H9 (cell line): ENCODE measurements around the gene ABT1. TPM values are rescaled to one million over a fixed set of nuclear protein-coding genes. Genes with fewer than 3 reads are reported as not detected.

Source experiments
- DNase-seq: peaks from one replicate; pipeline ENCODE4 v3.0.0-alpha.2; 2017
- H2AFZ ChIP-seq: one replicate; pipeline ENCODE4 v1.6.1; 2013; ENCODE audit warnings: mild to moderate bottlenecking, low read length, control low read depth, moderate library complexity
- H2AK5ac ChIP-seq: 2 replicates; pipeline ENCODE4 v1.6.1; 2013; ENCODE audit warnings: low read length, control low read depth, mixed read lengths; ENCODE audit not compliant: insufficient read length
- H2BK120ac ChIP-seq: one replicate; pipeline ENCODE4 v1.6.1; 2013; ENCODE audit warnings: low read depth, mild to moderate bottlenecking, low read length, control low read depth, inconsistent platforms; ENCODE audit not compliant: poor library complexity, severe bottlenecking
- H2BK12ac ChIP-seq: 2 replicates; pipeline ENCODE4 v1.6.1; 2013; ENCODE audit warnings: low read length, control low read depth, mixed read lengths, low read depth; ENCODE audit not compliant: insufficient read length
- H2BK15ac ChIP-seq: 2 replicates; pipeline ENCODE4 v1.6.1; 2013; ENCODE audit warnings: low read depth, low read length, control low read depth
- H2BK20ac ChIP-seq: one replicate; pipeline ENCODE4 v1.6.1; 2013; ENCODE audit warnings: low read depth, mild to moderate bottlenecking, low read length, control low read depth, inconsistent platforms; ENCODE audit not compliant: poor library complexity, severe bottlenecking
- H2BK5ac ChIP-seq: 2 replicates; pipeline ENCODE4 v1.6.1; 2013; ENCODE audit warnings: low read length, control low read depth, mixed read lengths; ENCODE audit not compliant: insufficient read length
- H3K14ac ChIP-seq: 2 replicates; pipeline ENCODE4 v1.6.1; 2013; ENCODE audit warnings: low read length, control low read depth; ENCODE audit not compliant: insufficient read depth
- H3K18ac ChIP-seq: 2 replicates; pipeline ENCODE4 v1.6.1; 2013; ENCODE audit warnings: low read depth, mild to moderate bottlenecking, mixed read lengths, low read length, control low read depth; ENCODE audit not compliant: insufficient read length
- H3K23ac ChIP-seq: 2 replicates; pipeline ENCODE4 v1.6.1; 2013; ENCODE audit warnings: low read length, control low read depth, mixed read lengths, low read depth; ENCODE audit not compliant: insufficient read length
- H3K23me2 ChIP-seq: 2 replicates; pipeline ENCODE4 v1.6.1; 2013; ENCODE audit warnings: low read depth, mild to moderate bottlenecking, mixed read lengths, low read length, control low read depth; ENCODE audit not compliant: insufficient read length, poor library complexity, severe bottlenecking
- H3K27ac ChIP-seq: 2 replicates; pipeline ENCODE4 v1.5.1; 2013; ENCODE audit warnings: low read length, control low read depth, mixed read lengths, low read depth; ENCODE audit not compliant: insufficient read length
- H3K27me3 ChIP-seq: 2 replicates; pipeline ENCODE4 v1.6.1; 2013; ENCODE audit warnings: low read length, control low read depth, inconsistent platforms; ENCODE audit not compliant: insufficient read depth
- H3K4ac ChIP-seq: 2 replicates; pipeline ENCODE4 v1.6.1; 2013; ENCODE audit warnings: low read depth, mild to moderate bottlenecking, control low read depth, inconsistent platforms, low read length, moderate library complexity
- H3K4me1 ChIP-seq: 2 replicates; pipeline ENCODE4 v1.6.1; 2013; ENCODE audit warnings: low read length, control low read depth, inconsistent platforms; ENCODE audit not compliant: insufficient read depth
- H3K4me2 ChIP-seq: 2 replicates; pipeline ENCODE4 v1.6.1; 2013; ENCODE audit warnings: low read length, control low read depth, mixed read lengths; ENCODE audit not compliant: insufficient read length, insufficient read depth
- H3K56ac ChIP-seq: 2 replicates; pipeline ENCODE4 v1.6.1; 2013; ENCODE audit warnings: low read depth, mild to moderate bottlenecking, mixed read lengths, low read length, control low read depth; ENCODE audit not compliant: insufficient read length
- H3K79me1 ChIP-seq: 2 replicates; pipeline ENCODE4 v1.6.1; 2013; ENCODE audit warnings: low read depth, mild to moderate bottlenecking, moderate library complexity, low read length, control low read depth, inconsistent platforms; ENCODE audit not compliant: insufficient read depth, poor library complexity, severe bottlenecking
- H3K79me2 ChIP-seq: 2 replicates; pipeline ENCODE4 v1.6.1; 2013; ENCODE audit warnings: low read length, control low read depth, inconsistent platforms; ENCODE audit not compliant: insufficient read depth
- H3K9ac ChIP-seq: 2 replicates; pipeline ENCODE4 v1.6.1; 2013; ENCODE audit warnings: low read length, control low read depth, mixed read lengths; ENCODE audit not compliant: insufficient read length; ENCODE audit errors: extremely low read depth
- H3K9me3 ChIP-seq: one replicate; pipeline ENCODE4 v1.6.1; 2013; ENCODE audit warnings: low read depth, low read length, inconsistent platforms; ENCODE audit not compliant: control insufficient read depth
- H3T11ph ChIP-seq: one replicate; pipeline ENCODE4 v1.6.1; 2013; ENCODE audit warnings: mild to moderate bottlenecking, low read length, control low read depth, inconsistent platforms
- H4K20me1 ChIP-seq: one replicate; pipeline ENCODE4 v1.6.1; 2013; ENCODE audit not compliant: control insufficient read depth, insufficient read length, insufficient read depth
- H4K5ac ChIP-seq: 2 replicates; pipeline ENCODE4 v1.6.1; 2013; ENCODE audit warnings: low read depth, mild to moderate bottlenecking, mixed read lengths, low read length, control low read depth; ENCODE audit not compliant: insufficient read length
- H4K8ac ChIP-seq: replicated peaks from 2 replicates; pipeline ENCODE4 v1.6.1; 2013; ENCODE audit warnings: low read length, control low read depth, mixed read lengths, low read depth; ENCODE audit not compliant: insufficient read length
- H4K91ac ChIP-seq: 2 replicates; pipeline ENCODE4 v1.6.1; 2013; ENCODE audit warnings: low read depth, mild to moderate bottlenecking, moderate library complexity, mixed read lengths, low read length, control low read depth; ENCODE audit not compliant: insufficient read length
- H3K27ac Mint-ChIP-seq, 3 experiments: 2 replicates in 2 of 3; 3 replicates in 1 of 3; pipeline ENCODE4 v1.8.0; 2020 to 2021; ENCODE audit warnings: mixed read lengths in 3 of 3, mild to moderate bottlenecking in 1 of 3, moderate library complexity in 1 of 3
- H3K27me3 Mint-ChIP-seq: 2 replicates; pipeline ENCODE4 v1.8.0; 2021; ENCODE audit warnings: low read depth, mild to moderate bottlenecking, moderate library complexity, mixed read lengths
- H3K36me3 Mint-ChIP-seq, 3 experiments: 2 replicates in 2 of 3; 3 replicates in 1 of 3; pipeline ENCODE4 v1.8.0; 2020 to 2021; ENCODE audit warnings: low read depth in 3 of 3, mixed read lengths in 3 of 3; ENCODE audit not compliant: insufficient read depth in 1 of 3
- H3K4me1 Mint-ChIP-seq, 2 experiments: 2 replicates each; pipeline ENCODE4 v1.8.0; 2020; ENCODE audit warnings: mixed read lengths in 2 of 2
- H3K4me3 Mint-ChIP-seq, 2 experiments: 2 replicates in 1 of 2; 3 replicates in 1 of 2; pipeline ENCODE4 v1.8.0; 2020 to 2021; ENCODE audit warnings: mild to moderate bottlenecking in 2 of 2, mixed read lengths in 2 of 2, moderate library complexity in 1 of 2
- H3K9me3 Mint-ChIP-seq, 2 experiments: 2 replicates in 1 of 2; 3 replicates in 1 of 2; pipeline ENCODE4 v1.8.0; 2020; ENCODE audit warnings: mild to moderate bottlenecking in 2 of 2, mixed read lengths in 2 of 2, moderate library complexity in 1 of 2
- CTCF ChIP-seq: fragments of 200-600 bp; sonication (generic); conservative IDR thresholded peaks from 3 replicates; pipeline ENCODE4 v1.8.0; 2021; ENCODE audit warnings: antibody characterized with exemption, mild to moderate bottlenecking
- WGBS: extraction: QIAGEN DNeasy Blood & Tissue Kit; methylation state at CpG from one replicate; pipeline ENCODE4 v1.1.7; 2013; ENCODE audit warnings: missing lambda C conversion rate, low lambda C conversion rate, mixed read lengths; ENCODE audit not compliant: insufficient read length; ENCODE audit errors: extremely low coverage; 5-methylcytosine and 5-hydroxymethylcytosine counted together
- total RNA-seq: library from RNA; stranded (reverse); gene quantifications from 2 replicates; pipeline ENCODE4 v1.2.1, GENCODE V29; 2021

ABT1 gene
- total RNA-seq, 1 experiment from 2014 or later: 26.4 TPM

DNA sequence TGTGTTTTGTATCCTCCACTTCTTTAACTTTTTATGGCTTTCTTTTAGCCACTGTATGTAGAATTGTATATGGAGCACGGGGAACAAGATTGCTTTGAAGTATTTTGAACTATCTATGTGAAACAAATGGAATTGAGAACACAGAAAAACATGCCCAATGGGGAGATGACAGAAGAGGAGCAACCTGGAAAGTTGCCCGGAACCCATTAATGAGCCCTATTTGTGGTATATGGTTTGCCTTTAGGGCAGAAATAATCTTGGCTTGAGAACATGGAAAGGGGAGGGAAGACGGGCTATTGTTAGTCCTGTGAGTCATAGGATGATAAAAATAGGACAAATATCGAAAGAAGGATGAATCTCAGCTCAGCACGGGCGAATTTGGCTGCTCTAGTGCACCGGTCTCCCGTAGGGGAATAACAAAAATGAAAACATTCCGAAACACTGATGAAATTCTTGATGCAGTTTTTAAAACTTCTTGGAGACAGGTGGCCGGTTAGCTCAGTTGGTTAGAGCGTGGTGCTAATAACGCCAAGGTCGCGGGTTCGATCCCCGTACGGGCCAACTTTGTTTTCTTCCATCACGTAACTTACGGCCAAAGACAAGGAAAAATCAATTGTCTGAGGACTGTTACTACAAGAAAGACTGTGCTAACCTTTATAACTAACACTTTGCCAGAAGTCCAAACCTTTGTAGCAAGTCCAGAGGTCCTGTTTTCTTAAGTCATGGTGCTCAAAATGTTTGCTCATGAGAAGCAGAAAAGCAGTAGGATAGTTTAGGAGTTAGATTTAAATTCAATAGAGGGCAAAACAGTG is 42.9 kb upstream of the ABT1 start:
- DNase-seq: peak; percentile 83
- H3K27me3 Mint-ChIP-seq: peaks cover 4% of the 10 kb centered on the region
- Histone ChIP-seq H3K14ac (no peak overlapping the region), H3K4ac (no peak overlapping the region), H3K9ac (peak overlapping the region; percentile 40), H2BK5ac (no peak overlapping the region), H2AFZ (peak overlapping the region; percentile 79), H2BK12ac (no peak overlapping the region), H3K23me2 (peaks cover 22% of the 10 kb centered on the region), H3K79me1 (no peaks in the 10 kb centered on the region), H2AK5ac (no peak overlapping the region), H3K56ac (no peak overlapping the region), H4K8ac (no peak overlapping the region), H3K4me1 (no peaks in the 10 kb centered on the region), H3K9me3 (no peaks in the 10 kb centered on the region), H2BK20ac (no peak overlapping the region), H2BK15ac (no peak overlapping the region), H2BK120ac (no peak overlapping the region), H3T11ph (no peak overlapping the region), H4K91ac (no peak overlapping the region), H3K27ac (no peak overlapping the region), H3K18ac (no peak overlapping the region), H3K4me2 (peak overlapping the region; percentile 72), H4K5ac (no peak overlapping the region), H4K20me1 (no peaks in the 10 kb centered on the region), H3K79me2 (no peaks in the 10 kb centered on the region), H3K23ac (no peak overlapping the region), H3K27me3 (no peaks in the 10 kb centered on the region)
- H3K9me3 Mint-ChIP-seq: peaks cover 0 to 3% of the 10 kb centered on the region in 2 experiments; a peak in 2 of 5 replicates
- H3K4me1 Mint-ChIP-seq: peaks cover 12 to 17% of the 10 kb centered on the region in 2 experiments
- H3K27ac Mint-ChIP-seq: no peak overlapping the region
- WGBS: no CpG with 5 or more reads among the region's 19 CpGs
- no peak overlapping the region for H3K4me3 Mint-ChIP-seq
- H3K36me3 Mint-ChIP-seq: no peaks in the 10 kb centered on the region; a peak in 1 of 7 replicates
- TF ChIP-seq CTCF: no peak
